HG03159 (cell line): ENCODE results near the gene SUPT3H.
"Not testable (repeated sequence)": the region's sequence is repeated elsewhere in the genome, so short reads cannot be mapped to it uniquely, and the experiment has no call there.

Source experiments
- ATAC-seq: cut with Tn5 transposase; IDR thresholded peaks from one replicate; pipeline ENCODE4 v1.9.1; 2021; ENCODE audit warnings: mild to moderate bottlenecking, moderate library complexity; ENCODE audit not compliant: unreplicated experiment

Gene SUPT3H

GRCh38 chr6:45074439-45074838 lies 303.3 kb downstream of the SUPT3H start:
- no peak for ATAC-seq

GRCh38 chr6:45073771-45074170 lies 304.0 kb downstream of the SUPT3H start:
- ATAC-seq: no peak

GRCh38 chr6:45072673-45073072 lies 305.1 kb downstream of the SUPT3H start:
- no peak for ATAC-seq

- no peak for ATAC-seq
These were observed 305.7 kb downstream of the SUPT3H start for GRCh38 chr6:45072016-45072415.

- no peak for ATAC-seq
These were observed 308.6 kb downstream of the SUPT3H start for GRCh38 chr6:45069091-45069490.

GRCh38 chr6:45067446-45067845 lies 310.3 kb downstream of the SUPT3H start:
- not testable (repeated sequence) for ATAC-seq

GRCh38 chr6:45062659-45063058 lies 315.1 kb downstream of the SUPT3H start:
- not testable (repeated sequence) for ATAC-seq

GRCh38 chr6:45057711-45058110 lies 320.0 kb downstream of the SUPT3H start:
- ATAC-seq: no peak

GRCh38 chr6:45054610-45055009 lies 323.1 kb downstream of the SUPT3H start:
- ATAC-seq: no peak

GRCh38 chr6:45052325-45052724 lies 325.4 kb downstream of the SUPT3H start:
- ATAC-seq: no peak

- no peak for ATAC-seq
These were observed 328.4 kb downstream of the SUPT3H start for GRCh38 chr6:45049188-45049843.

- no peak for ATAC-seq
These were observed 330.2 kb downstream of the SUPT3H start for GRCh38 chr6:45047573-45047972.

- ATAC-seq: no peak
These were observed 332.5 kb downstream of the SUPT3H start for GRCh38 chr6:45045253-45045601.

- ATAC-seq: no peak
These were observed 333.1 kb downstream of the SUPT3H start for GRCh38 chr6:45044510-45045252.

GRCh38 chr6:45044086-45044485 lies 333.6 kb downstream of the SUPT3H start:
- no peak for ATAC-seq

- ATAC-seq: not testable (repeated sequence)
These were observed 335.1 kb downstream of the SUPT3H start for GRCh38 chr6:45042673-45043072.

GRCh38 chr6:45038226-45038625 lies 339.5 kb downstream of the SUPT3H start:
- no peak for ATAC-seq

- ATAC-seq: no peak
These were observed 341.6 kb downstream of the SUPT3H start for GRCh38 chr6:45036103-45036502.

- no peak for ATAC-seq
These were observed 345.3 kb downstream of the SUPT3H start for GRCh38 chr6:45032426-45032825.

GRCh38 chr6:45031601-45032000 lies 346.1 kb downstream of the SUPT3H start:
- ATAC-seq: no peak

GRCh38 chr6:45027126-45027525 lies 350.6 kb downstream of the SUPT3H start:
- ATAC-seq: no peak

- no peak for ATAC-seq
These were observed 351.7 kb downstream of the SUPT3H start for GRCh38 chr6:45026003-45026516.
